Hippocampal formation (tissue), 2 donors: ENCODE measurements around the gene DHCR24.
A peak's percentile ranks its signal among the peaks of the same experiment; 100 is the strongest.
"Not testable (repeated sequence)": the region's sequence is repeated elsewhere in the genome, so short reads cannot be mapped to it uniquely, and the experiment has no call there.

Experiments used
- DNase-seq, 2 donors: peaks; one replicate each; lab custom pipeline; 2025; lab: John Stamatoyannopoulos, UW

The DHCR24 gene

GRCh38 chr1:54886724-54887664, at the start of gene DHCR24:
Gene DHCR24 (minus strand): TSS chr1:54887195. CDS start chr1:54887119, 76 bp downstream.
- peak; percentile 88 to 90 for DNase-seq

GRCh38 chr1:54936791-54937190, 49.8 kb upstream of the DHCR24 start:
- DNase-seq, result no peak

GRCh38 chr1:54934869-54935268, 47.9 kb upstream of the DHCR24 start:
- no peak for DNase-seq

- DNase-seq, result not testable (repeated sequence)
These were observed 47.1 kb upstream of the DHCR24 start for GRCh38 chr1:54934081-54934480.

GRCh38 chr1:54931275-54931840, 44.4 kb upstream of the DHCR24 start:
- no peak for DNase-seq

- no peak for DNase-seq
These were observed 42.7 kb upstream of the DHCR24 start for GRCh38 chr1:54929700-54930099.

GRCh38 chr1:54928327-54928726, 41.3 kb upstream of the DHCR24 start:
- no peak for DNase-seq

- DNase-seq, result no peak
These were observed 40.7 kb upstream of the DHCR24 start for GRCh38 chr1:54927472-54928240.

GRCh38 chr1:54926970-54927369, 40.0 kb upstream of the DHCR24 start:
- DNase-seq, result no peak

GRCh38 chr1:54922921-54923421, 36.0 kb upstream of the DHCR24 start:
- DNase-seq, result no peak

- no peak for DNase-seq
These were observed 35.2 kb upstream of the DHCR24 start for GRCh38 chr1:54922040-54922761.

GRCh38 chr1:54919367-54920359, 32.7 kb upstream of the DHCR24 start:
- DNase-seq, result no peak

GRCh38 chr1:54911076-54911475, 24.1 kb upstream of the DHCR24 start:
- DNase-seq, result peak in 1 of 2 donors; percentile 80

- DNase-seq, result no peak
These were observed 19.6 kb upstream of the DHCR24 start for GRCh38 chr1:54906586-54906985.

GRCh38 chr1:54904476-54905048, 17.6 kb upstream of the DHCR24 start:
- DNase-seq, result no peak

GRCh38 chr1:54894271-54894670, 7.3 kb upstream of the DHCR24 start:
- no peak for DNase-seq

GRCh38 chr1:54892586-54892985, 5.6 kb upstream of the DHCR24 start:
- DNase-seq, result no peak

- no peak for DNase-seq
These were observed 2.2 kb upstream of the DHCR24 start for GRCh38 chr1:54889132-54889725.

GRCh38 chr1:54888080-54888733, 1.2 kb upstream of the DHCR24 start:
- DNase-seq, result no peak
